NB4 (cell line): ENCODE data around the gene UCMA.
"Not testable (repeated sequence)": the region's sequence is repeated elsewhere in the genome, so short reads cannot be mapped to it uniquely, and the experiment has no call there.

Experiments
- DNase-seq: peaks from one replicate; pipeline ENCODE4 v3.0.0; 2010; ENCODE audit warnings: low read depth
- H3K4me3 ChIP-seq: one replicate; pipeline ENCODE4 v1.5.1; 2011; ENCODE audit warnings: mild to moderate bottlenecking, low read depth, low read length, moderate library complexity
- CTCF ChIP-seq: IDR thresholded peaks from one replicate; pipeline ENCODE4 v1.5.1; 2012; ENCODE audit warnings: low read depth, low read length
- MAX ChIP-seq: IDR thresholded peaks from 2 replicates; pipeline ENCODE4 v1.6.1; 2011; ENCODE audit warnings: low read depth, low read length
- MYC ChIP-seq: IDR thresholded peaks from 2 replicates; pipeline ENCODE4 v1.6.1; 2011; ENCODE audit warnings: low read depth, low read length
- POLR2A ChIP-seq: IDR thresholded peaks from 2 replicates; pipeline ENCODE4 v1.6.1; 2011; ENCODE audit warnings: mild to moderate bottlenecking; ENCODE audit not compliant: insufficient read length; ENCODE audit errors: extremely low read depth

UCMA gene

GRCh38 chr10:13253726-13254125 lies 19.6 kb upstream of the UCMA start:
- no peak for DNase-seq
- no peak overlapping the region for H3K4me3 ChIP-seq
- TF ChIP-seq MAX: no peak
- no peak for TF ChIP-seq POLR2A
- TF ChIP-seq CTCF: no peak
- no peak for TF ChIP-seq MYC

- no peak for DNase-seq
These were observed 13.6 kb upstream of the UCMA start for GRCh38 chr10:13247784-13248183.

GRCh38 chr10:13247246-13247645 lies 13.1 kb upstream of the UCMA start:
- H3K4me3 ChIP-seq: no peak overlapping the region
- no peak for DNase-seq
- no peak for TF ChIP-seq MYC
- TF ChIP-seq POLR2A: no peak
- TF ChIP-seq CTCF: no peak
- no peak for TF ChIP-seq MAX

More at GRCh38 chr10:13247784-13248183, 13.6 kb upstream of the UCMA start:
- H3K4me3 ChIP-seq: no peak overlapping the region
- TF ChIP-seq MAX (no peak), POLR2A (no peak), MYC (no peak), CTCF (no peak)

- not testable (repeated sequence) for DNase-seq, H3K4me3 ChIP-seq
These were observed 8.1 kb upstream of the UCMA start for GRCh38 chr10:13242260-13242659.

GRCh38 chr10:13241613-13242012 lies 7.4 kb upstream of the UCMA start:
- TF ChIP-seq MAX: no peak
- TF ChIP-seq POLR2A: no peak
- no peak for TF ChIP-seq CTCF
- no peak for TF ChIP-seq MYC
- no peak for DNase-seq
- H3K4me3 ChIP-seq: no peak overlapping the region

GRCh38 chr10:13239923-13240322 lies 5.7 kb upstream of the UCMA start:
- H3K4me3 ChIP-seq: no peak overlapping the region
- DNase-seq: no peak
- TF ChIP-seq CTCF (no peak), MAX (no peak), POLR2A (no peak), MYC (no peak)
